Jurkat, Clone E6-1 (cell line): Measurements from ENCODE around the gene UQCRQ.

Experiments
- DNase-seq: peaks from one replicate; pipeline ENCODE4 v3.0.0-alpha.2; 2011; ENCODE audit warnings: low read depth, low spot score
- H3K4me3 ChIP-seq: 2 replicates; pipeline ENCODE4 v1.5.1; 2011; ENCODE audit warnings: mild to moderate bottlenecking, low read length, control low read depth, moderate library complexity

UQCRQ gene

GRCh38 chr5:132895719-132896305, 29.4 kb downstream of the UQCRQ start:
- H3K4me3 ChIP-seq = no peak overlapping the region
- DNase-seq = no peak

GRCh38 chr5:132896685-132897084, 30.2 kb downstream of the UQCRQ start:
- no peak for DNase-seq
- no peak overlapping the region for H3K4me3 ChIP-seq

- no peak for DNase-seq
Observed at GRCh38 chr5:132898094-132898493, 31.7 kb downstream of the UQCRQ start.

GRCh38 chr5:132901036-132901435, 34.6 kb downstream of the UQCRQ start:
- H3K4me3 ChIP-seq = no peak overlapping the region
- DNase-seq = peak; percentile 65

More at GRCh38 chr5:132898094-132898493, 31.7 kb downstream of the UQCRQ start:
- no peak overlapping the region for H3K4me3 ChIP-seq

- H3K4me3 ChIP-seq = no peak overlapping the region
- DNase-seq = no peak
Observed at GRCh38 chr5:132901730-132902129, 35.3 kb downstream of the UQCRQ start.

- H3K4me3 ChIP-seq = no peak overlapping the region
- DNase-seq = peak; percentile 28
Observed at GRCh38 chr5:132905938-132906337, 39.5 kb downstream of the UQCRQ start.

- no peak for DNase-seq
- no peak overlapping the region for H3K4me3 ChIP-seq
Observed at GRCh38 chr5:132907161-132907560, 40.7 kb downstream of the UQCRQ start.

- H3K4me3 ChIP-seq = no peak overlapping the region
- no peak for DNase-seq
Observed at GRCh38 chr5:132909702-132910101, 43.3 kb downstream of the UQCRQ start.

- no peak for DNase-seq
- H3K4me3 ChIP-seq = no peak overlapping the region
Observed at GRCh38 chr5:132915681-132916080, 49.2 kb downstream of the UQCRQ start.

GRCh38 chr5:132916086-132916485, 49.6 kb downstream of the UQCRQ start:
- DNase-seq = no peak
- no peak overlapping the region for H3K4me3 ChIP-seq
